Peyer's patch (tissue), 4 donors: ENCODE data around the gene LITAFD.

Experiments
- CTCF ChIP-seq, 6 experiments: fragments of 450-650 bp in 4 of 6; fragments of 200-600 bp in 2 of 6; sonication (generic) in 1 of 6; IDR thresholded peaks; one replicate each; pipeline ENCODE4 v1.5.1; 2017 to 2019; ENCODE audit warnings: antibody characterized with exemption in 6 of 6, mild to moderate bottlenecking in 3 of 6, moderate library complexity in 1 of 6
- POLR2A ChIP-seq, 2 donors: fragments of 450-650 bp; IDR thresholded peaks; one replicate each; pipeline ENCODE4 v1.5.1; 2017; ENCODE audit warnings: antibody characterized with exemption in 2 of 2, mild to moderate bottlenecking in 2 of 2, moderate library complexity in 2 of 2

GRCh38 chr16:8855972-8856371 lies 26.2 kb upstream of the LITAFD start:
- no peak for TF ChIP-seq POLR2A (IDR thresholded peaks at IDR 0.05)
- no peak for TF ChIP-seq CTCF (IDR thresholded peaks at IDR 0.05)
